Measurements from ENCODE around the gene TADA1.
"Not testable (repeated sequence)": the region's sequence is repeated elsewhere in the genome, so short reads cannot be mapped to it uniquely, and the experiment has no call there.

TADA1 gene

GRCh38 chr1:166848193-166848592 is 27.9 kb downstream of the TADA1 start:
- in situ Hi-C loops (cut with MboI; ENCODE audit: low sequenced_read_pairs) = no loop called here

DNA sequence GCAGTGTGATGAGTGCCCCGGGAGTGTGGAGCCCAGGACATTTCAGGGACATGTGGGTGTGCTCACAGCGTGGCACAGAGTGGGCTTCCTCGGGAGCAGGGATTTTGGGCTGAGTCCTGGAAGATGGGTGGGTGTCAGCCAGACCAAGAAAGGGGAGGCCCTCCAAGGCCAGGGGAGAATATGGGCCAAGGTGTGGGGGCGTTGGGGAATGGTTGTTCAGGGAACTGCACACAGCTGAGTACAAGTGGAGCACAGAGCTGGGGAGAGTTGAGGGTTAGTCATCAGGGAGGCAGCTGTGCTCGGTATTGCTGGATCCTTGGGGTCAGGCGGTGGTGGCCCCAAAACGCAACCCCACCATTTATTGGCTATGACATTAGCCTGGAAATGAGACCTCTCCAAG is 31.3 kb downstream of the TADA1 start:
- in situ Hi-C loops (cut with MboI; ENCODE audit: low sequenced_read_pairs) = no loop called here

GRCh38 chr1:166843769-166844596 is 32.1 kb downstream of the TADA1 start:
- in situ Hi-C loops (cut with MboI; ENCODE audit: low sequenced_read_pairs) = no loop called here

- in situ Hi-C loops (cut with MboI; ENCODE audit: low sequenced_read_pairs) = no loop called here
These were observed 32.7 kb downstream of the TADA1 start for GRCh38 chr1:166843322-166843721.

- in situ Hi-C loops (cut with MboI; ENCODE audit: low sequenced_read_pairs) = no loop called here
These were observed 35.5 kb downstream of the TADA1 start for GRCh38 chr1:166840309-166841274.

DNA sequence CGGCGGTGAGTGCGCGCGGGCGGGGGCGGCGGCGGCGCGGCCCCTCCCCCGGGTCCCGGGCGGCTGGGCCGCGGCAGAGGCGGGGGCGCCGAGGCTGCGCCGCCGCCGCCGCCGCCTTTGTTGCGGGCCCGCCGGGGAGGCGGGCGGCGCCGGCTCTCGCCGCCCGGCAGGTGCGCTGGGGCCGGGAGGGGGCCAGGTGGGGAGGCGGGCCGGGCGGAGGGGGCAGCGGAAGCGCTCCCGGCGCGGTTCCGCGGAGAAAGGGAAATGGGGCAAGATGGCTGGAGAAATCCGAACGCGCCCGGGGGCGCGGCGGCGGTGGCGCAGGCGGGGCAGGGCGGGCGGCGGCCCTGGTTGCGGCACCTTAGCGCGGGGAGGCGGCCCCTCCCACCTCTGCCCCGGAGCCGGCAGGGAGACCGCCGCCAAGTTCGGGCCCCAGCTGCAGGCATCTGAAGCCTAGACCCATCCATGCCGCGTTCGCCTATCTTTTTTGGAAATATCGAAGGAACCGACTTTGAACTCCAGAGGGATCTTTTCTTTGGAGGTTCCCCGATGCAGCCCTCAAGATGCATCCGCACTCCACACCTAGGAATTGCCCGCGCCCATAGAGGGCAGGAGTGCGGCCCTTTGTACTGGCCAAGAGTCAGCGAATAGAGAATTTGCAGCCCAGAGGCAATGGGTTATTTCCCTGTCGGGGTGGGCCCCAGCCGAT is 36.3 kb downstream of the TADA1 start:
- in situ Hi-C loops (cut with MboI; ENCODE audit: low sequenced_read_pairs) = no loop called here

DNA sequence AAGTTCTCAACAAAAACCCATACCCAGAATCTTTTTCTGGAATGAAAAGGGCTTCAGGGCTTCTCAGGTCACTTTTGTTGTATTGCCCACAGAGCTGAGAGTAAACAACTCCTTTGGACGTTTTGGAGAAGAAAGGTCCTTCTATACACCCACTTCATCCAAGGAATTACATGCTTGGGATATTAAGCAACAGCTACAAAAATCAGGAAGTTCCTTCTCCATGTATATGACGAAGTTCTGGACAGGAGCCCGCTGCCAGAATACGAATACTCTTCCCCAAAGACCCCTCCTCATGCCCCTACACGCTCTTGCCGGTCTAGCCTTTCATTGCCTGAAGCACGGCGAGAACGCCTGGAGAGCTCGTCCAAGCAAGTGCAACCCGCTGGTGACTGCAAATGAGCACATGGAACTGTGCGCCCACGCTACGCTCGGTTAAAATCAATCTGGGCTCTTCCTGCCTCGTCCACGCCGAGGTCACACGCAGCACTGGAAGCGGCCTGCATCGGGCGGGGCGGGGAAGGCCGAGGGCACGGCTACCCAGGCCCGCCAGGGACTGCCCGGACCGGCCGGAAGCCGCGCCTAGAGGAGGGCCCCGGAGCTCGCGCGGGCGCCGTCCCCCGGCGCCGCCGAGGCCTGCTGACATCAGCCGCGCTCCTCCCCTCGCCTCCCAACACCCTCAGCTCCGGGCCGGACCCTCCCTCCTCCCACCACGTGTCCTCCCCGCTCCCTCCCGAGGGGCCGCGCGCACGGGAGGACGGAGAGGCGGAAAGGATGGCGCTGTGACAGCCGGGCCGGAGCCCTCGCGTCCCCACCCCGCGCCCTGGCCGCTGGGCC is 37.1 kb downstream of the TADA1 start, which contains the start of gene POGK:
POGK (plus strand) TSS at position 710 of the 834 bp plus-strand sequence. CDS start 1,482 bp downstream, outside the sequence.
- in situ Hi-C loops (cut with MboI; ENCODE audit: low sequenced_read_pairs) = no loop called here

DNA sequence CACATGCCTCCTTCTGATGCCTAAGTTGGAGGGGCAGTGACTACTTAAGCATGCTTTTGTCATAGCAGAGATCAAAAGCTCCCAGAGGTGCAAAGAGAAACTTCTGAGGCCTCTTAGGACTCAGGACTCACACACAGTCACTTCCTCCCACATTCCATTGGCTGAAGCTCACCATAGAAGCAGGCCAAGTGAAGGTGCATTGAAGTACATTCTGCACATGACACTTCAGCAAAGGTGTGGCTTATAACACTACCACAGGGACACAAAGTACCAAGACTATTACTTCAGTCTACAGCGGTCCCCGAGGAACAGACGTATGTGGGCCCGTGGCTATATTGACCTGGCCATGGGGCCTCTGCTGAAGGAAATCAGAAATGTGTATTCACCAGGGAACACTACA is 39.3 kb downstream of the TADA1 start:
- in situ Hi-C loops (cut with MboI; ENCODE audit: low sequenced_read_pairs) = no loop called here

- in situ Hi-C loops (cut with MboI; ENCODE audit: low sequenced_read_pairs) = not testable (repeated sequence)
These were observed 46.3 kb downstream of the TADA1 start for GRCh38 chr1:166829762-166830161.

GRCh38 chr1:166827426-166827825 is 48.6 kb downstream of the TADA1 start:
- in situ Hi-C loops (cut with MboI; ENCODE audit: low sequenced_read_pairs) = no loop called here

DNA sequence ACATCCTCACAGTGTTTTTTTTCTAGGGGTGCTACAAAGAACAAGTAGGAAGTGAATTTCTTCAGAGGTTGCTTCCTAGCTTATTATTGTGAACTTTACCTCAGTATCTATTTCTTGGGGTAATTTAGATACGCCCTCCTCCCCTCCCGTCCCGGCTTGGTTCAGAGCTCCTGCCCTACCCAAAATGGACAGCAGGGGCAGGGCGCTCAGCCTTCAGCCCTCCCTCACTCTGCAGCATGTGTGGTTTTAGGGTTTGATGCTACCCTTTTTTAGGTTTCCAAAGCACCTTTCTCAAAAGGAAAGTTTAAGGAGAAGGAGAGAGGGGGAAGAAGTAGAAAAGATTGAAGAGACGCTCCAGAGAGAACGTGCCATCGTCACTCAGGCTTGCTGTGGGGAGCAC is 53.7 kb downstream of the TADA1 start:
- in situ Hi-C loops (cut with MboI; ENCODE audit: low sequenced_read_pairs) = no loop called here

GRCh38 chr1:166819974-166820373 is 56.1 kb downstream of the TADA1 start:
- in situ Hi-C loops (cut with MboI; ENCODE audit: low sequenced_read_pairs) = no loop called here

- in situ Hi-C loops (cut with MboI; ENCODE audit: low sequenced_read_pairs) = no loop called here
These were observed 61.5 kb downstream of the TADA1 start for GRCh38 chr1:166814611-166815010.

- in situ Hi-C loops (cut with MboI; ENCODE audit: low sequenced_read_pairs) = no loop called here
These were observed 62.4 kb downstream of the TADA1 start for GRCh38 chr1:166813508-166814223.

- in situ Hi-C loops (cut with MboI; ENCODE audit: low sequenced_read_pairs) = no loop called here
These were observed 64.4 kb downstream of the TADA1 start for GRCh38 chr1:166811691-166812090.

DNA sequence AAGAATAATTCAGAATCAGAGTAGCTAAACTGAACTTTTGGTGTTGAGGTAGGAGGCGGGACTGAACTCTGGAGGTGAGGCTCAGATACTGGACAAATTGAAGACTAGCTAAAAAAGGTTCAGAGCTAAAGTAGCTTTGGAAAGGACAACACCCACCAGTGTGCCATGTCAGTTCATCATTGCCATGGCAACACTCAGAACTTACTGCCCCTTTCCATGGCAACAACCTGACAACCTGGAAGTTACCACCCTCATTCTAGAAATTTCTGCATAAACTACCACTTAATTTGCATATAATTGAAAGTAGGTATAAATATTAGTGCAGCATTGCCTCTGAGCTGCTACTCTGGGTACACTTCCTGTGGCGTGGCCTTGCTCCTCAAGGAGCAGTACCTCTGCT is 67.1 kb downstream of the TADA1 start:
- in situ Hi-C loops (cut with MboI; ENCODE audit: low sequenced_read_pairs) = no loop called here

Data from HL-60/S4 treated with phorbol 12-myristate 13-acetate at 8.2 ng/mL for 4 days and 3 days (cell line).